Measurements from ENCODE around the gene NAT16. TPM values are rescaled to one million over a fixed set of nuclear protein-coding genes. Genes with fewer than 3 reads are reported as not detected.
"Not testable (repeated sequence)": the region's sequence is repeated elsewhere in the genome, so short reads cannot be mapped to it uniquely, and the experiment has no call there.

NAT16 gene
- total RNA-seq, 4 donors from 2014 or later, result 0.29 to 1.4 TPM; not detected in 2

- Histone ChIP-seq H3K27ac (peak overlapping the region in 2 of 3 donors; percentile 38 to 42), H3K9me3 (no peaks in the 10 kb centered on the region), H3K4me3 (replicated peaks in 1 of 3) (no peak overlapping the region), H3K4me1 (peaks cover 0 to 14% of the 10 kb centered on the region in 2 donors), H3K27me3 (no peaks in the 10 kb centered on the region), H3K36me3 (no peaks in the 10 kb centered on the region)
- 78 to 80% methylated on average over 9 of the region's 9 CpGs for WGBS, 2 donors
- intact Hi-C loops (cut with DNase I), result loop anchor here (5.0 kb wide), 1 partner anchor 50 kb away; the partner anchor contains the start of gene TRIM56
- no peak for TF ChIP-seq POLR2A (IDR thresholded peaks at IDR 0.05)
- TF ChIP-seq, protein P1, sequence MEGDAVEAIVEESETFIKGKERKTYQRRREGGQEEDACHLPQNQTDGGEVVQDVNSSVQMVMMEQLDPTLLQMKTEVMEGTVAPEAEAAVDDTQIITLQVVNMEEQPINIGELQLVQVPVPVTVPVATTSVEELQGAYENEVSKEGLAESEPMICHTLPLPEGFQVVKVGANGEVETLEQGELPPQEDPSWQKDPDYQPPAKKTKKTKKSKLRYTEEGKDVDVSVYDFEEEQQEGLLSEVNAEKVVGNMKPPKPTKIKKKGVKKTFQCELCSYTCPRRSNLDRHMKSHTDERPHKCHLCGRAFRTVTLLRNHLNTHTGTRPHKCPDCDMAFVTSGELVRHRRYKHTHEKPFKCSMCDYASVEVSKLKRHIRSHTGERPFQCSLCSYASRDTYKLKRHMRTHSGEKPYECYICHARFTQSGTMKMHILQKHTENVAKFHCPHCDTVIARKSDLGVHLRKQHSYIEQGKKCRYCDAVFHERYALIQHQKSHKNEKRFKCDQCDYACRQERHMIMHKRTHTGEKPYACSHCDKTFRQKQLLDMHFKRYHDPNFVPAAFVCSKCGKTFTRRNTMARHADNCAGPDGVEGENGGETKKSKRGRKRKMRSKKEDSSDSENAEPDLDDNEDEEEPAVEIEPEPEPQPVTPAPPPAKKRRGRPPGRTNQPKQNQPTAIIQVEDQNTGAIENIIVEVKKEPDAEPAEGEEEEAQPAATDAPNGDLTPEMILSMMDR (IDR thresholded peaks at IDR 0.05), result no peak
- DNase-seq, result no peak
Observed at GRCh38 chr7:101137651-101138212, 42.4 kb downstream of the NAT16 start.

- Histone ChIP-seq H3K27me3 (no peaks in the 10 kb centered on the region), H3K4me1 (peaks cover 0 to 14% of the 10 kb centered on the region in 2 donors), H3K4me3 (replicated peaks in 1 of 3) (no peak overlapping the region), H3K27ac (no peak overlapping the region), H3K9me3 (no peaks in the 10 kb centered on the region), H3K36me3 (no peaks in the 10 kb centered on the region)
- DNase-seq, result no peak
- intact Hi-C loops (cut with DNase I), result no loop called here
- WGBS, 2 donors, result 86 to 90% methylated on average over 6 of the region's 6 CpGs
- TF ChIP-seq, protein P1 (IDR thresholded peaks at IDR 0.05), result no peak
- no peak for TF ChIP-seq POLR2A (IDR thresholded peaks at IDR 0.05)
Observed at GRCh38 chr7:101134399-101134980, 45.6 kb downstream of the NAT16 start.

GRCh38 chr7:101133621-101134398 is 46.3 kb downstream of the NAT16 start:
- H3K27me3 ChIP-seq, result no peaks in the 10 kb centered on the region
- no peak for TF ChIP-seq POLR2A (IDR thresholded peaks at IDR 0.05)
- TF ChIP-seq, protein P1 (IDR thresholded peaks at IDR 0.05), result no peak
- DNase-seq, result no peak
- H3K36me3 ChIP-seq, result no peaks in the 10 kb centered on the region
- WGBS, 2 donors, result 76 to 88% methylated on average over 15 of the region's 15 CpGs
- intact Hi-C loops (cut with DNase I), result no loop called here
- no peak overlapping the region for H3K27ac ChIP-seq
- no peak overlapping the region for H3K4me3 ChIP-seq (replicated peaks in 1 of 3)
- peaks cover 0 to 13% of the 10 kb centered on the region in 2 donors for H3K4me1 ChIP-seq
- H3K9me3 ChIP-seq, result no peaks in the 10 kb centered on the region

GRCh38 chr7:101132626-101133600 is 47.2 kb downstream of the NAT16 start:
- 86 to 92% methylated on average over 18 of the region's 18 CpGs for WGBS, 2 donors
- H3K36me3 ChIP-seq; H3K27me3 ChIP-seq; H3K27ac ChIP-seq; H3K9me3 ChIP-seq; DNase-seq; H3K4me3 ChIP-seq (replicated peaks in 1 of 3); H3K4me1 ChIP-seq; intact Hi-C loops (cut with DNase I): not testable (repeated sequence)

GRCh38 chr7:101129603-101130117 is 50.4 kb downstream of the NAT16 start:
- WGBS, 2 donors, result 95 to 97% methylated on average over 3 of the region's 3 CpGs

More at GRCh38 chr7:101129603-101130117, 50.4 kb downstream of the NAT16 start:
- DNase-seq, result no peak
- intact Hi-C loops (cut with DNase I), result no loop called here
- peaks cover 21 to 25% of the 10 kb centered on the region in 2 donors for H3K4me1 ChIP-seq
- no peak overlapping the region for H3K4me3 ChIP-seq (replicated peaks in 1 of 3)
- TF ChIP-seq, protein P1 (IDR thresholded peaks at IDR 0.05), result no peak
- TF ChIP-seq POLR2A (IDR thresholded peaks at IDR 0.05), result no peak
- H3K9me3 ChIP-seq, result no peaks in the 10 kb centered on the region
- H3K27ac ChIP-seq, result no peak overlapping the region
- H3K27me3 ChIP-seq, result no peaks in the 10 kb centered on the region
- H3K36me3 ChIP-seq, result no peaks in the 10 kb centered on the region
